ENCODE results near the gene UBL7.

The UBL7 gene

DNA sequence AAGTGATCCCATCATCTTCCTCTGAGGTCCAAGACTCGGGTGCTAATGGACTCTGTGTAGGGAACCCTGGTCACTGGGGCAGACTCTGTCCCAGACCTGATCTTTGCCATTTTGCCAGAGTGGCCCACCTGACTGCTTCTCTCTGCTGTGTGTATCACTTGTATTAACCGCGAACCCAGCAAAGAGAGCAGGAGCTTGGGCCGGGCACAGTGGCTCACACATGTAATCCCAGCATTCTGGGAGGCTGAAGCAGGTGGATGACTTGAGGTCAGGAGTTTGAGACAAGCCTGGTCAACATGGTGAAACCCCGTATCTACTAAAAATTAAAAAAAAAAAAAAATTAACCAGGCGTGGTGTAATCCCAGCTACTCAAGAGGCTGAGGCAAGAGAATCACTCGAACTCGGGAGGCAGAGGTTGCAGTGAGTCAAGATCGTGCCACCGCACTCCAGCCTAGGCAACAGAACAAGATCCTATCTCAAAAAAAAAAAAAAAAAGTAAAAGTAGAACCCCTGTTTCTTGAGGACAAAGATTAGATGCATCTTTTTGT, 60.6 kb downstream of the UBL7 start:
- no peaks in the 10 kb centered on the region for H3K9me3 ChIP-seq (ENCODE audit: control insufficient read depth, low read depth, low read length)
- no peaks in the 10 kb centered on the region for H3K27me3 ChIP-seq (ENCODE audit: control insufficient read depth, insufficient read depth, low read length)
- no peaks in the 10 kb centered on the region for H3K36me3 ChIP-seq (ENCODE audit: control insufficient read depth, low read depth, low read length)
- no peak overlapping the region for H3K4me3 ChIP-seq (ENCODE audit: low read length)
- no peak overlapping the region for H3K9ac ChIP-seq (ENCODE audit: low read length)
- no peak overlapping the region for H3K27ac ChIP-seq (ENCODE audit: low read length)
- peaks cover 8% of the 10 kb centered on the region for H3K4me1 ChIP-seq (ENCODE audit: control insufficient read depth, low read depth, low read length)

GRCh38 chr15:74399511-74400312, 61.2 kb downstream of the UBL7 start:
- Histone ChIP-seq H3K9me3 (ENCODE audit: control insufficient read depth, low read depth, low read length) (no peaks in the 10 kb centered on the region), H3K27ac (ENCODE audit: low read length) (no peak overlapping the region), H3K4me3 (ENCODE audit: low read length) (no peak overlapping the region), H3K9ac (ENCODE audit: low read length) (no peak overlapping the region), H3K36me3 (ENCODE audit: control insufficient read depth, low read depth, low read length) (no peaks in the 10 kb centered on the region), H3K27me3 (ENCODE audit: control insufficient read depth, insufficient read depth, low read length) (no peaks in the 10 kb centered on the region), H3K4me1 (ENCODE audit: control insufficient read depth, low read depth, low read length) (peaks cover 8% of the 10 kb centered on the region)

GRCh38 chr15:74399100-74399499, 61.9 kb downstream of the UBL7 start:
- H3K4me3 ChIP-seq (ENCODE audit: low read length), result no peak overlapping the region
- peaks cover 8% of the 10 kb centered on the region for H3K4me1 ChIP-seq (ENCODE audit: control insufficient read depth, low read depth, low read length)
- H3K9ac ChIP-seq (ENCODE audit: low read length), result no peak overlapping the region
- H3K27ac ChIP-seq (ENCODE audit: low read length), result no peak overlapping the region
- H3K27me3 ChIP-seq (ENCODE audit: control insufficient read depth, insufficient read depth, low read length), result no peaks in the 10 kb centered on the region
- H3K36me3 ChIP-seq (ENCODE audit: control insufficient read depth, low read depth, low read length), result no peaks in the 10 kb centered on the region
- no peaks in the 10 kb centered on the region for H3K9me3 ChIP-seq (ENCODE audit: control insufficient read depth, low read depth, low read length)

GRCh38 chr15:74398183-74398582, 62.8 kb downstream of the UBL7 start:
- H3K27me3 ChIP-seq (ENCODE audit: control insufficient read depth, insufficient read depth, low read length), result no peaks in the 10 kb centered on the region

DNA sequence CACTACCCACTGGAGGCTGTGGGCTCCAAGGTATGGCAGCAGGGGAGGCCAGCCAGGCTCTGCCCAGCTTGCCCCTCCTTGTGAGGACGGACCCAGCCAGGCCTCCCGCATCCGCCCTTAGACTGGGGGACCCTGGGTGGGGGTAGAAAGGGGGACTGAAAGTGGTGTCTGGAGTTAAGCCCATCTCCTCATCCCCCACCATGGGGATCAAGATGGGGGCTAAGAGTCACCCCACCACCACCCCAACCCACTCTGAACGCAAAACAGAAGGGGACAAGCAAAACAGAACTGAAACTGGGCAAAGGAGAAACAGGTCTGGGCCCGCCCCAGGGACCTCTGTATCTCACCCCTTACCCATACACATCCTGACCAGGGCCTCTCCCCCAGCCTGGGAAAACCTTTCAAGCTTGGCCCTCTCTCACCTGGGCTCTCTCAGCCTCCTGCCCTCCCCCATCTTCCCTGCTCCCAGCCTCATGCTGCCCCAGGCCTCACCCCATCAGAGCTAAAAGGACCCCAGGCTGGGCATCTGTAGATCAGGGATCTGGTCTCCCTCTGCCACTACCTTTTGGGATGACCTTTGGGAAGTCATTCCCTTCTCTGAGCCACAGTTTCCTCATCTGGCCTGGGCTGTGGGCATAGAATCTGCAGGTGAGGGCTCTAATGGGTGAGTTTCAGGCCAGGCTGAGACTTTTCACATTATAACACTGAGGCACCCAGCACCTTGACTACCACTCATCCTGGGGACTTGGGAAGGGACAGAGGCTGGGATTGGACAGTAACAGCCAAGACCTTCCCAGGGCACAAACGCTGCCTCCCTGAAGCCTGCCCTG, 63.5 kb downstream of the UBL7 start:
- no peak overlapping the region for H3K27ac ChIP-seq (ENCODE audit: low read length)
- H3K9ac ChIP-seq (ENCODE audit: low read length), result no peak overlapping the region
- H3K4me3 ChIP-seq (ENCODE audit: low read length), result no peak overlapping the region
- no peaks in the 10 kb centered on the region for H3K27me3 ChIP-seq (ENCODE audit: control insufficient read depth, insufficient read depth, low read length)
- H3K4me1 ChIP-seq (ENCODE audit: control insufficient read depth, low read depth, low read length), result peaks cover 8% of the 10 kb centered on the region
- no peaks in the 10 kb centered on the region for H3K9me3 ChIP-seq (ENCODE audit: control insufficient read depth, low read depth, low read length)
- no peaks in the 10 kb centered on the region for H3K36me3 ChIP-seq (ENCODE audit: control insufficient read depth, low read depth, low read length)

More at GRCh38 chr15:74398183-74398582, 62.8 kb downstream of the UBL7 start:
- no peaks in the 10 kb centered on the region for H3K36me3 ChIP-seq (ENCODE audit: control insufficient read depth, low read depth, low read length)
- H3K9me3 ChIP-seq (ENCODE audit: control insufficient read depth, low read depth, low read length), result no peaks in the 10 kb centered on the region
- H3K4me3 ChIP-seq (ENCODE audit: low read length), result no peak overlapping the region
- no peak overlapping the region for H3K9ac ChIP-seq (ENCODE audit: low read length)
- H3K4me1 ChIP-seq (ENCODE audit: control insufficient read depth, low read depth, low read length), result peaks cover 8% of the 10 kb centered on the region
- H3K27ac ChIP-seq (ENCODE audit: low read length), result no peak overlapping the region

- H3K27me3 ChIP-seq (ENCODE audit: control insufficient read depth, insufficient read depth, low read length), result no peaks in the 10 kb centered on the region
- H3K4me1 ChIP-seq (ENCODE audit: control insufficient read depth, low read depth, low read length), result peaks cover 8% of the 10 kb centered on the region
- no peaks in the 10 kb centered on the region for H3K36me3 ChIP-seq (ENCODE audit: control insufficient read depth, low read depth, low read length)
- no peak overlapping the region for H3K27ac ChIP-seq (ENCODE audit: low read length)
- H3K9ac ChIP-seq (ENCODE audit: low read length), result no peak overlapping the region
- H3K9me3 ChIP-seq (ENCODE audit: control insufficient read depth, low read depth, low read length), result no peaks in the 10 kb centered on the region
- no peak overlapping the region for H3K4me3 ChIP-seq (ENCODE audit: low read length)
Measured at GRCh38 chr15:74396445-74397238, 64.3 kb downstream of the UBL7 start.

- H3K36me3 ChIP-seq (ENCODE audit: control insufficient read depth, low read depth, low read length), result no peaks in the 10 kb centered on the region
- H3K9me3 ChIP-seq (ENCODE audit: control insufficient read depth, low read depth, low read length), result no peaks in the 10 kb centered on the region
- H3K27me3 ChIP-seq (ENCODE audit: control insufficient read depth, insufficient read depth, low read length), result no peaks in the 10 kb centered on the region
- H3K27ac ChIP-seq (ENCODE audit: low read length), result no peak overlapping the region
- H3K9ac ChIP-seq (ENCODE audit: low read length), result no peak overlapping the region
- H3K4me1 ChIP-seq (ENCODE audit: control insufficient read depth, low read depth, low read length), result peaks cover 8% of the 10 kb centered on the region
- H3K4me3 ChIP-seq (ENCODE audit: low read length), result no peak overlapping the region
Measured at GRCh38 chr15:74396146-74396438, 64.9 kb downstream of the UBL7 start.

All from iPS-18a (cell line).